ENCODE measurements around the gene TSEN2.
"Not testable (repeated sequence)": the region's sequence is repeated elsewhere in the genome, so short reads cannot be mapped to it uniquely, and the experiment has no call there.

Gene TSEN2

GRCh38 chr3:12522721-12523120 lies 38.4 kb downstream of the TSEN2 start:
- DNase-seq (ENCODE audit: low read depth, low spot score), result no peak
- no peak overlapping the region for H3K4me3 ChIP-seq (ENCODE audit: low read length)

GRCh38 chr3:12527757-12528143 lies 43.5 kb downstream of the TSEN2 start:
- H3K4me3 ChIP-seq (ENCODE audit: low read length), result no peak overlapping the region

GRCh38 chr3:12532182-12532581 lies 47.9 kb downstream of the TSEN2 start:
- DNase-seq (ENCODE audit: low read depth, low spot score), result no peak
- no peak overlapping the region for H3K4me3 ChIP-seq (ENCODE audit: low read length)

More at GRCh38 chr3:12527757-12528143, 43.5 kb downstream of the TSEN2 start:
- no peak for DNase-seq (ENCODE audit: low read depth, low spot score)

- H3K4me3 ChIP-seq (ENCODE audit: low read length), result no peak overlapping the region
- DNase-seq (ENCODE audit: low read depth, low spot score), result no peak
Observed at GRCh38 chr3:12536423-12536822, 52.1 kb downstream of the TSEN2 start.

- no peak for DNase-seq (ENCODE audit: low read depth, low spot score)
- H3K4me3 ChIP-seq (ENCODE audit: low read length), result no peak overlapping the region
Observed at GRCh38 chr3:12541625-12542024, 57.3 kb downstream of the TSEN2 start.

GRCh38 chr3:12543497-12543896 lies 59.2 kb downstream of the TSEN2 start:
- H3K4me3 ChIP-seq (ENCODE audit: low read length); DNase-seq (ENCODE audit: low read depth, low spot score): not testable (repeated sequence)

- DNase-seq (ENCODE audit: low read depth, low spot score), result no peak
- no peak overlapping the region for H3K4me3 ChIP-seq (ENCODE audit: low read length)
Observed at GRCh38 chr3:12544652-12545472, 60.6 kb downstream of the TSEN2 start.

- H3K4me3 ChIP-seq (ENCODE audit: low read length), result no peak within 1 kb of the TSS
- DNase-seq (ENCODE audit: low read depth, low spot score), result no peak
Observed at GRCh38 chr3:12545473-12545791, 61.2 kb downstream of the TSEN2 start, which contains the start of gene MKRN2OS. Gene MKRN2OS, minus strand, starts transcription at chr3:12545499. Its CDS starts 35 bp downstream, at chr3:12545464.

GRCh38 chr3:12549971-12550760 lies 65.9 kb downstream of the TSEN2 start:
- no peak overlapping the region for H3K4me3 ChIP-seq (ENCODE audit: low read length)
- no peak for DNase-seq (ENCODE audit: low read depth, low spot score)

- H3K4me3 ChIP-seq (ENCODE audit: low read length), result peak overlapping the region; percentile 53
- DNase-seq (ENCODE audit: low read depth, low spot score), result no peak
Observed at GRCh38 chr3:12553921-12554391, 69.7 kb downstream of the TSEN2 start.

GRCh38 chr3:12556314-12556689 lies 72.0 kb downstream of the TSEN2 start:
- H3K4me3 ChIP-seq (ENCODE audit: low read length), result peak overlapping the region; percentile 69
- no peak for DNase-seq (ENCODE audit: low read depth, low spot score)

- DNase-seq (ENCODE audit: low read depth, low spot score), result peak; percentile 72
- peak within 1 kb of the TSS; percentile 69 for H3K4me3 ChIP-seq (ENCODE audit: low read length)
Observed at GRCh38 chr3:12556690-12557472, 72.6 kb downstream of the TSEN2 start, which contains the start of gene MKRN2. Gene MKRN2, plus strand, starts transcription at chr3:12557087. Its CDS starts 64 bp downstream, at chr3:12557151.

GRCh38 chr3:12557473-12558100 lies 73.3 kb downstream of the TSEN2 start:
- H3K4me3 ChIP-seq (ENCODE audit: low read length), result peak overlapping the region; percentile 69
- DNase-seq (ENCODE audit: low read depth, low spot score), result no peak

- H3K4me3 ChIP-seq (ENCODE audit: low read length), result no peak overlapping the region
- no peak for DNase-seq (ENCODE audit: low read depth, low spot score)
Observed at GRCh38 chr3:12558706-12559105, 74.4 kb downstream of the TSEN2 start.

GRCh38 chr3:12559520-12559919 lies 75.2 kb downstream of the TSEN2 start:
- H3K4me3 ChIP-seq (ENCODE audit: low read length), result no peak overlapping the region
- DNase-seq (ENCODE audit: low read depth, low spot score), result no peak

GRCh38 chr3:12560505-12561190 lies 76.4 kb downstream of the TSEN2 start:
- H3K4me3 ChIP-seq (ENCODE audit: low read length), result no peak overlapping the region
- no peak for DNase-seq (ENCODE audit: low read depth, low spot score)

GRCh38 chr3:12561397-12561796 lies 77.1 kb downstream of the TSEN2 start:
- no peak overlapping the region for H3K4me3 ChIP-seq (ENCODE audit: low read length)
- no peak for DNase-seq (ENCODE audit: low read depth, low spot score)

- no peak overlapping the region for H3K4me3 ChIP-seq (ENCODE audit: low read length)
- DNase-seq (ENCODE audit: low read depth, low spot score), result no peak
Observed at GRCh38 chr3:12562451-12562850, 78.2 kb downstream of the TSEN2 start.
